Neural progenitor cell (in vitro differentiated cells): ENCODE measurements around the gene SPON1. TPM values are rescaled to one million over a fixed set of nuclear protein-coding genes. Genes with fewer than 3 reads are reported as not detected.

Source experiments
- DNase-seq: peaks from one replicate; pipeline ENCODE4 v3.0.0-alpha.2; 2016; ENCODE audit warnings: low spot score
- H2AFZ ChIP-seq: fragments of 200-600 bp; sonication (generic); replicated peaks from 2 replicates; pipeline ENCODE4 v1.6.1; 2016; ENCODE audit warnings: antibody characterized with exemption
- H3F3A ChIP-seq: fragments of 200-600 bp; sonication (generic); 2 replicates; pipeline ENCODE4 v1.6.1; 2016; ENCODE audit warnings: antibody characterized with exemption, low read depth
- H3K27ac ChIP-seq: fragments of 200-600 bp; sonication (generic); 2 replicates; pipeline ENCODE4 v1.5.1; 2016; ENCODE audit warnings: mild to moderate bottlenecking
- H3K27me3 ChIP-seq: fragments of 200-600 bp; sonication (generic); 2 replicates; pipeline ENCODE4 v1.6.1; 2016; ENCODE audit warnings: mild to moderate bottlenecking, moderate library complexity
- H3K36me3 ChIP-seq: fragments of 200-600 bp; sonication (generic); 2 replicates; pipeline ENCODE4 v1.5.1; 2016
- H3K4me1 ChIP-seq: fragments of 200-600 bp; sonication (generic); 2 replicates; pipeline ENCODE4 v1.6.1; 2016; ENCODE audit warnings: mixed run types
- H3K4me2 ChIP-seq: fragments of 200-600 bp; sonication (generic); 2 replicates; pipeline ENCODE4 v1.6.1; 2016
- H3K4me3 ChIP-seq: fragments of 200-600 bp; sonication (generic); 2 replicates; pipeline ENCODE4 v1.5.1; 2016
- H3K79me2 ChIP-seq: fragments of 200-600 bp; sonication (generic); 2 replicates; pipeline ENCODE4 v1.6.1; 2016; ENCODE audit warnings: low read depth
- H3K9ac ChIP-seq: fragments of 200-600 bp; sonication (generic); 2 replicates; pipeline ENCODE4 v1.6.1; 2016
- H3K9me3 ChIP-seq: fragments of 200-600 bp; sonication (generic); 2 replicates; pipeline ENCODE4 v1.5.1; 2016; ENCODE audit warnings: low read depth
- H4K20me1 ChIP-seq: fragments of 200-600 bp; sonication (generic); 2 replicates; pipeline ENCODE4 v1.6.1; 2016; ENCODE audit warnings: low read depth
- H3K27ac Mint-ChIP-seq: 3 replicates; pipeline ENCODE4 v1.8.0; 2021; ENCODE audit warnings: mixed read lengths
- H3K27me3 Mint-ChIP-seq: 2 replicates; pipeline ENCODE4 v1.8.0; 2022; ENCODE audit warnings: low read depth, mild to moderate bottlenecking, inconsistent platforms, moderate library complexity, mixed read lengths; ENCODE audit not compliant: insufficient read depth
- H3K36me3 Mint-ChIP-seq: 3 replicates; pipeline ENCODE4 v1.8.0; 2021; ENCODE audit warnings: mixed read lengths
- H3K4me1 Mint-ChIP-seq: 3 replicates; pipeline ENCODE4 v1.8.0; 2021; ENCODE audit warnings: mixed read lengths
- H3K4me3 Mint-ChIP-seq: 3 replicates; pipeline ENCODE4 v1.8.0; 2021; ENCODE audit warnings: mild to moderate bottlenecking, moderate library complexity, mixed read lengths
- H3K9me3 Mint-ChIP-seq: 3 replicates; pipeline ENCODE4 v1.8.0; 2020; ENCODE audit warnings: mixed read lengths
- CTCF ChIP-seq: fragments of 200-600 bp; sonication (generic); IDR thresholded peaks from 2 replicates; pipeline ENCODE4 v1.5.1; 2017; ENCODE audit warnings: antibody characterized with exemption, mild to moderate bottlenecking
- EZH2 ChIP-seq: fragments of 200-600 bp; sonication (generic); IDR thresholded peaks from 2 replicates; pipeline ENCODE4 v1.6.1; 2017; ENCODE audit warnings: antibody characterized with exemption, mild to moderate bottlenecking, moderate library complexity
- EZH2phosphoT487 ChIP-seq: fragments of 200-600 bp; sonication (generic); IDR thresholded peaks from 2 replicates; pipeline ENCODE4 v1.6.1; 2017; ENCODE audit warnings: antibody characterized with exemption
- total RNA-seq: library from RNA; depleted of rRNA; stranded (reverse); fragments of >200 nt; gene quantifications from 2 replicates; pipeline ENCODE4 v1.2.3, GENCODE V29; 2015; ENCODE audit warnings: low replicate concordance

Gene SPON1
- total RNA-seq, 1 donor from 2014 or later = 35.4 TPM

GRCh38 chr11:14202251-14203196, 240.0 kb downstream of the SPON1 start:
- no peaks in the 10 kb centered on the region for H3K27me3 Mint-ChIP-seq

DNA sequence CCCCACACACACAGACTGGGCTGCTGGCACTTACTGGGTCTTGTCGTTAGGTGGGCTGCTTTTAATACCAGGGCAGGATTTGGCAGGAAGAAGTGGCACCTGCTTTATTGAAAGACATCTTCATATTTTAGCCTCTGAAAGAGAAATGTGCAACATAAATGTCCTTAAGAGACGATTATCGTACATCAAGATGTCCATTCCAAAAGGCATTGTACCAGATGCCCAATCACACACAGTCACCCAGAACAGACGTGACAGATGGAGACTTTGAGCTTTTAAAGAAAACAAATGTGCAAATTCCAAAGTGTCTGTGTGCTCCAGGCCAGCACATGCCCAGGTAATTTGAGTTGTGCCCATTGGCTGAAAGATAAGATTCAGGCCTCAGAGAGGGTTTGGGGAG, 240.8 kb downstream of the SPON1 start:
- Mint-ChIP-seq H3K4me3 (no peak overlapping the region), H3K9me3 (no peaks in the 10 kb centered on the region), H3K4me1 (no peaks in the 10 kb centered on the region), H3K36me3 (no peaks in the 10 kb centered on the region), H3K27ac (no peak overlapping the region), H3K27me3 (no peaks in the 10 kb centered on the region)
- Histone ChIP-seq H3K4me3 (no peak overlapping the region), H3K9ac (no peak overlapping the region), H3K9me3 (no peaks in the 10 kb centered on the region), H2AFZ (no peak overlapping the region), H3K36me3 (no peaks in the 10 kb centered on the region), H4K20me1 (no peaks in the 10 kb centered on the region), H3F3A (no peaks in the 10 kb centered on the region), H3K27me3 (no peaks in the 10 kb centered on the region), H3K4me2 (no peak overlapping the region), H3K79me2 (no peaks in the 10 kb centered on the region), H3K27ac (no peak overlapping the region), H3K4me1 (no peaks in the 10 kb centered on the region)
- no peak for TF ChIP-seq EZH2phosphoT487
- no peak for TF ChIP-seq EZH2
- no peak for TF ChIP-seq CTCF
- no peak for DNase-seq

More at GRCh38 chr11:14202251-14203196, 240.0 kb downstream of the SPON1 start:
- no peaks in the 10 kb centered on the region for H3K4me1 Mint-ChIP-seq
- no peak for TF ChIP-seq CTCF
- TF ChIP-seq EZH2phosphoT487 = no peak
- no peak for TF ChIP-seq EZH2
- Histone ChIP-seq H3K79me2 (no peaks in the 10 kb centered on the region), H2AFZ (no peak overlapping the region), H3K4me2 (no peak overlapping the region), H3K36me3 (no peaks in the 10 kb centered on the region), H3K27me3 (no peaks in the 10 kb centered on the region), H3K4me3 (no peak overlapping the region), H3K4me1 (no peaks in the 10 kb centered on the region), H4K20me1 (no peaks in the 10 kb centered on the region), H3F3A (no peaks in the 10 kb centered on the region), H3K9ac (no peak overlapping the region), H3K27ac (no peak overlapping the region), H3K9me3 (no peaks in the 10 kb centered on the region)
- no peak overlapping the region for H3K27ac Mint-ChIP-seq
- no peak for DNase-seq
- H3K4me3 Mint-ChIP-seq = no peak overlapping the region
- H3K9me3 Mint-ChIP-seq = no peaks in the 10 kb centered on the region
- H3K36me3 Mint-ChIP-seq = no peaks in the 10 kb centered on the region

DNA sequence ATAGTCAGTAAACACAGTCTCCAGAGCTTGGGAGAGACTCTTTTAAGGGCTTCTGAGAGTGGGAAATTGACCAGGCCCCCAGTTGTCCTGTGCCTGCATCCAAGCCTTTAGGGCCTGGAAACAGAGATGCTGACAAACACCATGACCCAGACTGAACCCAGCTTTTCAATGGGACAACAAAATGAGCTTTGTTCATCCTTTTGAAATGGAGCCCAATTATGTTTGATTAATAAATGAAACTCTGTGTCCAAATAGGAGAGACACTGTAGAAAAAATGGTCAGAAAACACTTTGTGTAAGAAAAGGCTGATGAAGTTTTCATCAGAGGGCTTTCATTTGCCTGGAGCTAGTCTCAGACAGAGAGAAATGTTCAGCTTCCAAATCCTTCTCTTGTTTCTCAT, 250.5 kb downstream of the SPON1 start:
- H3K4me3 Mint-ChIP-seq = no peak overlapping the region
- H3K9ac ChIP-seq = no peak overlapping the region
- no peaks in the 10 kb centered on the region for H3K36me3 Mint-ChIP-seq
- no peaks in the 10 kb centered on the region for H3K4me1 Mint-ChIP-seq
- no peak overlapping the region for H3K27ac ChIP-seq
- DNase-seq = no peak
- H3K79me2 ChIP-seq = no peaks in the 10 kb centered on the region
- H2AFZ ChIP-seq = no peak overlapping the region
- no peaks in the 10 kb centered on the region for H3F3A ChIP-seq
- H3K4me3 ChIP-seq = no peak overlapping the region
- H3K27me3 ChIP-seq = no peaks in the 10 kb centered on the region
- no peak overlapping the region for H3K27ac Mint-ChIP-seq
- no peaks in the 10 kb centered on the region for H3K9me3 ChIP-seq
- H4K20me1 ChIP-seq = no peaks in the 10 kb centered on the region
- no peak overlapping the region for H3K4me2 ChIP-seq
- no peaks in the 10 kb centered on the region for H3K36me3 ChIP-seq
- no peaks in the 10 kb centered on the region for H3K4me1 ChIP-seq
- no peak for TF ChIP-seq CTCF
- TF ChIP-seq EZH2phosphoT487 = no peak
- TF ChIP-seq EZH2 = no peak
- no peaks in the 10 kb centered on the region for H3K27me3 Mint-ChIP-seq
- no peaks in the 10 kb centered on the region for H3K9me3 Mint-ChIP-seq
